ENCODE measurements around the gene UPK3BL1. TPM values are rescaled to one million over a fixed set of nuclear protein-coding genes. Genes with fewer than 3 reads are reported as not detected.
"Not testable (repeated sequence)": the region's sequence is repeated elsewhere in the genome, so short reads cannot be mapped to it uniquely, and the experiment has no call there.

The UPK3BL1 gene
- total RNA-seq, 4 donors from 2014 or later = 14.2 to 57.6 (median 44.9) TPM

GRCh38 chr7:102593637-102594334, 48.8 kb downstream of the UPK3BL1 start:
- H3K9me3 ChIP-seq; H3K27ac ChIP-seq; H3K4me1 ChIP-seq; H3K4me3 ChIP-seq (replicated peaks in 1 of 3); DNase-seq; intact Hi-C loops (cut with DNase I); H3K27me3 ChIP-seq; H3K36me3 ChIP-seq: not testable (repeated sequence)
- WGBS, 2 donors = no CpG with 5 or more reads among the region's 68 CpGs

GRCh38 chr7:102592477-102593019, 50.0 kb downstream of the UPK3BL1 start:
- WGBS, 2 donors = 19 to 30% methylated on average over 4 to 8 of the region's 26 CpGs
- H3K27ac ChIP-seq; H3K36me3 ChIP-seq; H3K4me1 ChIP-seq; H3K27me3 ChIP-seq; H3K4me3 ChIP-seq (replicated peaks in 1 of 3); H3K9me3 ChIP-seq; intact Hi-C loops (cut with DNase I): not testable (repeated sequence)
- DNase-seq = peak; percentile 86 to 94

GRCh38 chr7:102589857-102590256, 52.7 kb downstream of the UPK3BL1 start:
- H3K4me1 ChIP-seq; H3K9me3 ChIP-seq; H3K27ac ChIP-seq; H3K4me3 ChIP-seq (replicated peaks in 1 of 3); H3K27me3 ChIP-seq; intact Hi-C loops (cut with DNase I); DNase-seq; H3K36me3 ChIP-seq: not testable (repeated sequence)
- WGBS, 2 donors = no CpG with 5 or more reads among the region's 9 CpGs

Small RNAs within 50 kb of the gene (small RNA-seq; reads per million reads assigned to genes)
- gene AC105052.3 (not detected), gene UPK3BL1 (not detected)

Other genes starting within 250 kb of the UPK3BL1 start
- gene PRKRIP1, start 246.4 kb downstream of the UPK3BL1 start, total RNA-seq = 10 to 100 TPM; 31.8 to 43.7 (median 37.7) TPM
- 100 to 1,000 TPM in 2 of 4 donors, 10 to 100 TPM in 2; 41.8 to 133 (median 81.4) TPM for gene ORAI2, start 209.2 kb downstream of the UPK3BL1 start, total RNA-seq
- 10 to 100 TPM; 16.9 to 42.2 (median 28.6) TPM for gene ALKBH4, start 177.9 kb downstream of the UPK3BL1 start, total RNA-seq
- gene LRWD1, start 177.8 kb downstream of the UPK3BL1 start, total RNA-seq = 10 to 100 TPM; 11.4 to 23.5 (median 16.4) TPM
- gene POLR2J, start 163.9 kb downstream of the UPK3BL1 start, total RNA-seq = 10 to 100 TPM in 3 of 4 donors, 1 to 10 TPM in 1; 6.9 to 31.5 (median 20.8) TPM
- gene RASA4B, start 125.0 kb downstream of the UPK3BL1 start, total RNA-seq = 10 to 100 TPM in 1 of 4 donors, 1 to 10 TPM in 2, under 1 TPM in 1; 0.98 to 14.6 (median 6.4) TPM
- 10 to 100 TPM in 2 of 4 donors, 1 to 10 TPM in 2; 2.7 to 19.5 (median 13.2) TPM for gene UPK3BL2, start 99.1 kb downstream of the UPK3BL1 start, total RNA-seq
- gene SPDYE2, start 91.6 kb downstream of the UPK3BL1 start, total RNA-seq = under 1 TPM in 1 of 4 donors, not detected in 3; 0.45 TPM
- gene POLR2J3, start 70.2 kb downstream of the UPK3BL1 start, total RNA-seq = 10 to 100 TPM; 26.2 to 66.7 (median 31.9) TPM
- 10 to 100 TPM; 11.9 to 47.8 (median 28.7) TPM for gene RASA4, start 26.0 kb downstream of the UPK3BL1 start, total RNA-seq
- gene SPDYE2B, start 7.5 kb upstream of the UPK3BL1 start, total RNA-seq = not detected
- 10 to 100 TPM in 1 of 4 donors, 1 to 10 TPM in 3; 2.0 to 10.3 (median 3.0) TPM for gene POLR2J2, start 28.9 kb upstream of the UPK3BL1 start, total RNA-seq
- 10 to 100 TPM; 19.8 to 35.8 (median 31.6) TPM for gene FAM185A, start 106.2 kb upstream of the UPK3BL1 start, total RNA-seq

Data from thyroid gland (tissue), 4 donors.